ENCODE measurements around the gene YBX2. TPM values are rescaled to one million over a fixed set of nuclear protein-coding genes. Genes with fewer than 3 reads are reported as not detected.

YBX2 gene
- not detected in 2 replicates for total RNA-seq

GRCh38 chr17:7294614-7295153 is at the start of gene YBX2:
Gene YBX2 (minus strand): TSS chr17:7294639. CDS start chr17:7294500, 139 bp downstream.

GRCh38 chr17:7336240-7337175 is 42.1 kb upstream of the YBX2 start, which contains the start of gene ACAP1:
Gene ACAP1 (plus strand): TSS chr17:7336529. CDS start chr17:7336735, 206 bp downstream.

GRCh38 chr17:7328840-7329373 is 34.5 kb upstream of the YBX2 start, which contains the start of gene NEURL4:
Gene NEURL4 (minus strand): TSS chr17:7329335. CDS start chr17:7329312, 23 bp downstream.

GRCh38 chr17:7314719-7315569 is 20.5 kb upstream of the YBX2 start, which contains the start of gene GPS2:
Gene GPS2 (minus strand): TSS chr17:7315360. CDS start chr17:7315052, 308 bp downstream.

DNA sequence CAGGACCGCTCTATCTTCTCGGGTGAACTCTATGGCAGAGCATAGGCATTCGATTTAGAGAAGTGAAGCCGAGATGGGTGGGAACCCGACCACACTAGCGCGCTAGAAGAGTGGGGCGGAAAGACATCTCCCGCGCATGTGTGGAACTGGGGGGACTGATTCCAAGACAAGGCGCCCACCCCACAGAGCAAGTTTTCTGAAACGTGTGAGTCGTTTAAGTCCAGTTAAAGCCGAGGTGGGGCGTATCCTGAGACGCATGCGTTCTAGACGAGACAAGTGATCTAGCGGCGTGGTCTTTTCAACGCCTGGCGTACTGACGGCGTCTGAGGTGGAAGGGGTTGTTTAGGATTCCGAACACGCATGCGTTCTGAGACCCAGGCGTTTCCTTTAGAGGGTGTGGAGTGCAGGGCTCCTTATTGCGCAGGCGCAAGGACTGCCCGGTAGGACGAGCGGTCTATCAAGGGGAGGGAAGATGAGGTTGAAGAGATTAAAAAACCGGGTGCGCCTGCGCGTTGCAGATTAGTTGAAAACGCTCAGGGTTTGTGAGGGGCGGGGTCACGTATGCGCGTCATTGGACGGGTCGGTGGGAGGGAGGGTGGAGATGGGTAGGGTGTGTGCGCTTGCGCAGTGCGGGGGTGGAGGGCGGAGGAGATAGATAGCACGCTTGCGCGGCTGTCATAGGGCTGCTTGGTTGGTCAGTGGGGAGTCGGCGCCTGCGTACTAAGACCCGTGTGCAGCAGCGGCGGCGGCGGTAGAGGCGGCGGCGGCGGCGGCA is 12.7 kb upstream of the YBX2 start, which contains the start of gene EIF5A:
EIF5A (plus strand) TSS at position 718 of the 775 bp plus-strand sequence. CDS start 2,008 bp downstream, outside the sequence.

GRCh38 chr17:7281074-7281952 is 13.1 kb downstream of the YBX2 start, which contains the start of gene SLC2A4:
Gene SLC2A4 (plus strand): TSS chr17:7281718. CDS start chr17:7281935, 217 bp downstream.

GRCh38 chr17:7262192-7262934 is 32.1 kb downstream of the YBX2 start, which contains the start of gene CLDN7:
Gene CLDN7 (minus strand): TSS chr17:7262478. CDS start chr17:7262043, 435 bp downstream.

GRCh38 chr17:7252176-7253043 is 42.0 kb downstream of the YBX2 start, which contains the start of gene ELP5:
Gene ELP5 (plus strand): TSS chr17:7252215. CDS start chr17:7252551, 336 bp downstream.

DNA sequence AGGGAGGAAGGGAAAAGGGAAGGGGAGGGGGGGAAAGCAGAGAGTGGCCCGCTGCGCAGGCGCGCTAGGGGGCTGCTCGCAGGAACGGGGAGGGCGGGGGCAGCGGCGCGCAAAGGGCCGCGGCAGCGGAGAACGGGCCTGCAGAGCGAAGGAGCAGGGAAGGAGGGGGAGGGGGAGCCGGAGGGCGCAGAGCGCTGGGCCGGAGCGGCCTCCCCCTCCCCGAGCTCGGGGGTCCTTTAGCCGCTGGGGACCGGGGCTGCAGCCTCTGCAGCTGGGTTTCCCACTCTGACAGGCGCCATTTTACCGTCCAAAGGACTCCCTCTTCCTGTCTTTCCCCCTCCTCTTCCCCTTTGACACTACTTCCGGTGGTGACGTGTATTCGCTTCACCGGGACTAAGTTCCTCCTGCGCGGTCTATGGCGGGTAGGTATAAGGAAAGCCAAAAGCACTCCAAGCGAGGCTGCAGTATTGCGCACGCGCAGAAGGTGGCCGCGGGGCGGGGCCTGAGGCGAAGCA is 42.7 kb downstream of the YBX2 start, which contains the start of gene CTDNEP1:
CTDNEP1 (minus strand) TSS at position 74 of the 515 bp plus-strand sequence. CDS start 438 bp downstream, outside the sequence.

DNA sequence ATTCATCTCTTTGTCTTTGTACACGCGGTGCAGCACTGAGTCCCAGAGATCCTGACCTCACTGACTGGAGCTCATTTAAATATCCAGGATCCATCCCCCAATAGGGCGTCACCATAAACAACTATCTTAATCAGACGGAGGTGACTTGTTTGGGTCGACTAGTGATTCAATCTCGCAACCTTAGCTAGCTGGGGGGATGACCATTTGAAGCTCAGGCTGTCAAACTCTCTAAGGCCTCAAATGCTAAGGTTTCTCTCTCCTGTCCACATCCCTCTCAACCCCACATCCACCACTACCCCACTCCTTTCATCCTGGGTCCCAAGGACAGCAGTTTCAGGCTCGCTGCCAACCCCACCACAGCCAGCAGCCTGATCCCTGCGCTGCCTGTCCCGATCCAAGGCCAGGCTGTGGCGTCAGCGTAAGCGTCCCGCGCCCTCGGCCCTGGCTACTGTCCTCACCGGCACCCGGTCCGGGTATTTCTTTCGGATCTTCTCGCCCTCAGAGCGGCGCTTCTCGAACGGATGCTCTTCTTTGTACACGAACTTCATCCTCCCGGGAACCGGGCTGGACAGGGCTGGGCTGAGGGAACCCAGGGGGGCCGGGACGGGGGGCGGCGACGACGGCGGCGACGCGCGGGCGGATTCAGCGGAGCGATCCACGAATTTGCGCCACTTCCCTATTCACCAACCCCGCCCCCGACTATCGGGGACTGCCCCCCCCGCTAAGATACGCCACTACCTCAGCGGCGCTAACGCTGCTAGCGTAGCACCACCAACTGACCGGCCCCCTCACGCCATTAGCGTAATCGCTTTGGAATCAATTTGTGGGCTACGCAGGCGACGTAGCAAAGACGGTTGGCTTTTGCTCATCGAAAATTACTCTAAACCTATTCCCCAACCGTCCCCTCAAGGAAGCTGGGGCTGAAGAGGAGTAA is 52.4 kb downstream of the YBX2 start, which contains the start of gene GABARAP:
GABARAP (minus strand) TSS at position 667 of the 934 bp plus-strand sequence; CDS start at position 548, 119 bp downstream.

GRCh38 chr17:7239091-7240027 is 55.1 kb downstream of the YBX2 start, which contains the start of gene PHF23:
Gene PHF23 (minus strand): TSS chr17:7239457. CDS start chr17:7239279, 178 bp downstream.

